ENCODE data around the gene HMHB1.
"Not testable (repeated sequence)": the region's sequence is repeated elsewhere in the genome, so short reads cannot be mapped to it uniquely, and the experiment has no call there.

The HMHB1 gene

GRCh38 chr5:143805861-143806260, 6.1 kb upstream of the HMHB1 start:
- DNase-seq, result no peak

GRCh38 chr5:143806579-143806978, 5.4 kb upstream of the HMHB1 start:
- no peak for DNase-seq

- DNase-seq, result no peak
These were observed 4.6 kb upstream of the HMHB1 start for GRCh38 chr5:143807401-143807800.

GRCh38 chr5:143816370-143816769, 4.4 kb downstream of the HMHB1 start:
- DNase-seq, result not testable (repeated sequence)

GRCh38 chr5:143819716-143820115, 7.8 kb downstream of the HMHB1 start:
- peak; percentile 9 for DNase-seq

GRCh38 chr5:143820451-143820850, 8.5 kb downstream of the HMHB1 start:
- DNase-seq, result no peak

- peak; percentile 88 for DNase-seq
These were observed 13.1 kb downstream of the HMHB1 start for GRCh38 chr5:143824851-143825720.

GRCh38 chr5:143826951-143827444, 15.0 kb downstream of the HMHB1 start:
- no peak for DNase-seq

GRCh38 chr5:143828710-143829109, 16.7 kb downstream of the HMHB1 start:
- DNase-seq, result peak; percentile 84

GRCh38 chr5:143833177-143833576, 21.2 kb downstream of the HMHB1 start:
- no peak for DNase-seq

GRCh38 chr5:143835251-143835650, 23.3 kb downstream of the HMHB1 start:
- no peak for DNase-seq

GRCh38 chr5:143836161-143836725, 24.3 kb downstream of the HMHB1 start:
- DNase-seq, result no peak

GRCh38 chr5:143837306-143837848, 25.4 kb downstream of the HMHB1 start:
- no peak for DNase-seq

- DNase-seq, result no peak
These were observed 29.5 kb downstream of the HMHB1 start for GRCh38 chr5:143841446-143841845.

- no peak for DNase-seq
These were observed 31.0 kb downstream of the HMHB1 start for GRCh38 chr5:143842920-143843319.

GRCh38 chr5:143843461-143843860, 31.5 kb downstream of the HMHB1 start:
- no peak for DNase-seq

- DNase-seq, result no peak
These were observed 38.2 kb downstream of the HMHB1 start for GRCh38 chr5:143850050-143850683.

- no peak for DNase-seq
These were observed 39.4 kb downstream of the HMHB1 start for GRCh38 chr5:143851383-143851782.

GRCh38 chr5:143860211-143860610, 48.2 kb downstream of the HMHB1 start:
- no peak for DNase-seq

GRCh38 chr5:143862271-143862670, 50.3 kb downstream of the HMHB1 start:
- peak; percentile 9 for DNase-seq

- no peak for DNase-seq
These were observed 53.6 kb downstream of the HMHB1 start for GRCh38 chr5:143865426-143866025.

All from hematopoietic multipotent progenitor cell treated with erythropoietin and hydrocortisone succinate and interleukin-3 and kit ligand, for 4 days (in vitro differentiated cells).